Stimulated activated naive CD8-positive, alpha-beta T cell treated with anti-CD3 and anti-CD28 coated beads, Interleukin-15, Interleukin-2, amounts not matched to agents 100 U/mL and 50 U/mL, for 24 hours (primary cell): ENCODE data around the gene PTPN3.
"Not testable (repeated sequence)": the region's sequence is repeated elsewhere in the genome, so short reads cannot be mapped to it uniquely, and the experiment has no call there.

Experiments
- ATAC-seq: fragments of 150-1000 bp; cut with Tn5 transposase; one replicate; pipeline ENCODE4 v1.10.0; 2021
- DNase-seq: peaks from one replicate; pipeline ENCODE4 v3.0.0; 2021

PTPN3 gene

GRCh38 chr9:109498195-109499092, at the start of gene PTPN3:
PTPN3 (minus strand) TSS chr9:109498307; CDS start chr9:109463434, 34,873 bp downstream.
- DNase-seq: no peak
- no peak for ATAC-seq

GRCh38 chr9:109544954-109545353, 46.8 kb upstream of the PTPN3 start:
- not testable (repeated sequence) for ATAC-seq, DNase-seq

- no peak for DNase-seq
- no peak for ATAC-seq
These were observed 44.8 kb upstream of the PTPN3 start for GRCh38 chr9:109542922-109543321.

GRCh38 chr9:109538346-109538745, 40.2 kb upstream of the PTPN3 start:
- DNase-seq (no peak), ATAC-seq (no peak)

GRCh38 chr9:109537288-109537687, 39.2 kb upstream of the PTPN3 start:
- no peak for ATAC-seq
- DNase-seq: no peak

GRCh38 chr9:109536859-109537258, 38.8 kb upstream of the PTPN3 start:
- ATAC-seq: no peak
- DNase-seq: no peak

- ATAC-seq (no peak), DNase-seq (no peak)
These were observed 37.3 kb upstream of the PTPN3 start for GRCh38 chr9:109535365-109535764.

- ATAC-seq: no peak
- no peak for DNase-seq
These were observed 36.0 kb upstream of the PTPN3 start for GRCh38 chr9:109534151-109534550.

- ATAC-seq, DNase-seq: not testable (repeated sequence)
These were observed 34.5 kb upstream of the PTPN3 start for GRCh38 chr9:109532652-109533051.

- no peak for ATAC-seq
- no peak for DNase-seq
These were observed 24.0 kb upstream of the PTPN3 start for GRCh38 chr9:109522106-109522505.

GRCh38 chr9:109520475-109521132, 22.5 kb upstream of the PTPN3 start:
- DNase-seq: peak; percentile 43
- ATAC-seq: peak; percentile 53

- DNase-seq: no peak
These were observed 21.3 kb upstream of the PTPN3 start for GRCh38 chr9:109519366-109519765.

GRCh38 chr9:109518621-109519335, 20.7 kb upstream of the PTPN3 start:
- ATAC-seq: no peak
- no peak for DNase-seq

More at GRCh38 chr9:109519366-109519765, 21.3 kb upstream of the PTPN3 start:
- ATAC-seq: no peak

- ATAC-seq: no peak
- DNase-seq: no peak
These were observed 19.8 kb upstream of the PTPN3 start for GRCh38 chr9:109517901-109518377.

- ATAC-seq (no peak), DNase-seq (no peak)
These were observed 15.8 kb upstream of the PTPN3 start for GRCh38 chr9:109513871-109514270.

GRCh38 chr9:109512170-109512756, 14.2 kb upstream of the PTPN3 start:
- no peak for ATAC-seq

GRCh38 chr9:109510506-109510905, 12.4 kb upstream of the PTPN3 start:
- no peak for DNase-seq
- ATAC-seq: no peak

More at GRCh38 chr9:109512170-109512756, 14.2 kb upstream of the PTPN3 start:
- no peak for DNase-seq

- ATAC-seq, DNase-seq: not testable (repeated sequence)
These were observed 11.9 kb upstream of the PTPN3 start for GRCh38 chr9:109510042-109510441.

- ATAC-seq (no peak), DNase-seq (no peak)
These were observed 11.5 kb upstream of the PTPN3 start for GRCh38 chr9:109509611-109510010.

- DNase-seq (no peak), ATAC-seq (no peak)
These were observed 9.3 kb upstream of the PTPN3 start for GRCh38 chr9:109507421-109507838.

- DNase-seq (no peak), ATAC-seq (no peak)
These were observed 8.1 kb upstream of the PTPN3 start for GRCh38 chr9:109506097-109506712.

GRCh38 chr9:109504689-109505088, 6.6 kb upstream of the PTPN3 start:
- ATAC-seq: no peak
- DNase-seq: no peak
